Measurements from ENCODE around the gene ST3GAL3.

Gene ST3GAL3

DNA sequence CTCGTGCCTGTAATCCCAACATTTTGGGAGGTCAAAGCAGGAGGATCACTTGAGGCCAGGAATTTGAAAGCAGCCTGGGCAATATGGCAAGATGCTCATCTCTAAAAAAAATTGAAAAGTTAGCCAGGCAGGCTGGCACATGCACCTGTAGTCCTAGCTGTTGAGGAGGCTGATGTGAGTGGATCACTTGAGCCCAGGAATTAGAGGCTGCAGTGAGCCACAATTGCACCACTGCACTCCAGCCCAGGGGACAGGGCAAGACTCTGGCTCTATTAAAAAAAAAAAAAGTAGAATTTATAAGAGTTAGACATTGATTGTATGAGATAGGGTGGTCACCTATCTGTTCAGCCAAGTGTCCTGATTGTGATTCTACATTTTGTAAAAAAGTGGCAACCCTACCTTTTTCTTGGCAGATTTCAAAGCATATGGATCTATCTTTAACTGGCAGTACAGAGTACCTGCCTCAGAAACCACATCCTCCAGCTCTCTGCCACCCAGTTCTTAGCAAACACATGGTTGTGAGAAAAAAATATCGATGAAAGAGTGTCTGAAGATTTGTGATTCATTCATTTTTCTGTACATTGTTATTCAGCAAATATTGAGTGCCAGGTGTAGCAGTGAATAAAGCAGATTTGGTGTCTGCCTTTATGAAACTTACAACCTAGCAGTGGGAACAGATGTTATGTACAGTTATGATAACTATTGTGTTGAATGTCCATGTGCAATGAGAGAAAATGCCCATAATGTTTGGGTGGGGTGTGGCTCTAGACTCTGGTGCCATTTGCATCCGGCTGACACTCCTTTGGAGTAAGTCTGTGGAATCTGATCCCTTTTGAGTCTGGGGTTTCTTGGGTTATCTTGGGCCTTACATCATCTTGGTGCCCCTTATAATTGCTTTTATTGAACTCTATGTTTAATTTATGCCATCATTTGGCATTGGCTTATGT is 82.5 kb downstream of the ST3GAL3 start:
- TF ChIP-seq, protein P1, sequence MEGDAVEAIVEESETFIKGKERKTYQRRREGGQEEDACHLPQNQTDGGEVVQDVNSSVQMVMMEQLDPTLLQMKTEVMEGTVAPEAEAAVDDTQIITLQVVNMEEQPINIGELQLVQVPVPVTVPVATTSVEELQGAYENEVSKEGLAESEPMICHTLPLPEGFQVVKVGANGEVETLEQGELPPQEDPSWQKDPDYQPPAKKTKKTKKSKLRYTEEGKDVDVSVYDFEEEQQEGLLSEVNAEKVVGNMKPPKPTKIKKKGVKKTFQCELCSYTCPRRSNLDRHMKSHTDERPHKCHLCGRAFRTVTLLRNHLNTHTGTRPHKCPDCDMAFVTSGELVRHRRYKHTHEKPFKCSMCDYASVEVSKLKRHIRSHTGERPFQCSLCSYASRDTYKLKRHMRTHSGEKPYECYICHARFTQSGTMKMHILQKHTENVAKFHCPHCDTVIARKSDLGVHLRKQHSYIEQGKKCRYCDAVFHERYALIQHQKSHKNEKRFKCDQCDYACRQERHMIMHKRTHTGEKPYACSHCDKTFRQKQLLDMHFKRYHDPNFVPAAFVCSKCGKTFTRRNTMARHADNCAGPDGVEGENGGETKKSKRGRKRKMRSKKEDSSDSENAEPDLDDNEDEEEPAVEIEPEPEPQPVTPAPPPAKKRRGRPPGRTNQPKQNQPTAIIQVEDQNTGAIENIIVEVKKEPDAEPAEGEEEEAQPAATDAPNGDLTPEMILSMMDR (conservative IDR thresholded peaks at IDR 0.05), result no peak
- TF ChIP-seq ZFX (IDR thresholded peaks at IDR 0.05), result no peak
- no peak overlapping the region for H3K27ac ChIP-seq

GRCh38 chr1:43791243-43791642 is 83.9 kb downstream of the ST3GAL3 start:
- H3K27ac ChIP-seq, result no peak overlapping the region
- no peak for TF ChIP-seq ZFX (IDR thresholded peaks at IDR 0.05)
- TF ChIP-seq, protein P1 (conservative IDR thresholded peaks at IDR 0.05), result no peak

GRCh38 chr1:43796111-43796581 is 88.8 kb downstream of the ST3GAL3 start:
- no peak for TF ChIP-seq ZFX (IDR thresholded peaks at IDR 0.05)
- TF ChIP-seq, protein P1 (conservative IDR thresholded peaks at IDR 0.05), result no peak

DNA sequence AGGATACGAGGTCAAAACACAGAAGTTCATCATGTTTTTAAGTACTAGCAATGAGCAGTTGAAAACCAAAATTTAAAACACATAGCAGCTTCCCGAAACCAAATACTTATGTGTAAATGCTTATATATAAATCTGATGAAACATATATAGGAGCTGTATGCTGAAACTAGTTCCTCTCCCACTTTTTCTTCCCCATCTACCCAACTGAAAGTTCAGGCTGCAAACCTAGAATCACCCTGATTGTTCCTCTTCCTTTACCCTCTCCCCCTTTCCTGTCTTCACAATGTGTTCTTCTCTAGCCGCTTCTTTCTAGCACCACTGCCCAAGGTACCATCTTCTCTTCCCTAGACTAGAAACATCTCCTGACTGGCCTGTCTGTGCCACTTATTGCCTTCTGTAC is 90.6 kb downstream of the ST3GAL3 start:
- TF ChIP-seq, protein P1 (conservative IDR thresholded peaks at IDR 0.05), result no peak
- TF ChIP-seq ZFX (IDR thresholded peaks at IDR 0.05), result no peak
- no peak overlapping the region for H3K27ac ChIP-seq

More at GRCh38 chr1:43796111-43796581, 88.8 kb downstream of the ST3GAL3 start:
- H3K27ac ChIP-seq, result no peak overlapping the region

GRCh38 chr1:43799656-43800635 is 92.6 kb downstream of the ST3GAL3 start:
- H3K27ac ChIP-seq, result no peak overlapping the region
- no peak for TF ChIP-seq ZFX (IDR thresholded peaks at IDR 0.05)
- TF ChIP-seq, protein P1 (conservative IDR thresholded peaks at IDR 0.05), result no peak

- no peak overlapping the region for H3K27ac ChIP-seq
- TF ChIP-seq, protein P1 (conservative IDR thresholded peaks at IDR 0.05), result no peak
- TF ChIP-seq ZFX (IDR thresholded peaks at IDR 0.05), result no peak
Measured at GRCh38 chr1:43800771-43801170, 93.4 kb downstream of the ST3GAL3 start.

Measured in C4-2B (cell line).